ENCODE results near the gene KRT8.

KRT8 gene

DNA sequence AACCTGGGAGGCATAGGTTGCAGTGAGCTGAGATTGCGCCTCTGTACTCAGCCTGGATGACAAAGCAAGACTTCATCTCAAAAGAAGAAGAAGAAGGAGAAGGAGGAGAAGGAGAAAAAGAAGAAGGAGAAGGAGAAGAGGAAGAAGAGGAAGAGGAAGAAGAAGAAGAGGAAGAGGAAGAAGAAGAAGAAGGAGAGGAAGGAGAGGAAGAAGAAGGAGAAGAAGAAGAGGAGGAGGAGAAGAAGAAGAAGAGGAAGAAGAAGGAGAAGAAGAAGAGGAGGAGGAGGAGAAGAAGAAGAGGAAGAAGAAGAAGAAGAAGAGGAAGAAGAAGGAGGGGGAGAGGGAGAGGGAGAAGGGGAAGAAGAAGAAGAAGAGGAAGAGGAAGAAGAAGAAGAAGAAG, 12.9 kb upstream of the KRT8 start:
- H3K4me3 ChIP-seq (ENCODE audit: control insufficient read depth, low read depth, low read length) = no peak overlapping the region
- TF ChIP-seq, protein P1, sequence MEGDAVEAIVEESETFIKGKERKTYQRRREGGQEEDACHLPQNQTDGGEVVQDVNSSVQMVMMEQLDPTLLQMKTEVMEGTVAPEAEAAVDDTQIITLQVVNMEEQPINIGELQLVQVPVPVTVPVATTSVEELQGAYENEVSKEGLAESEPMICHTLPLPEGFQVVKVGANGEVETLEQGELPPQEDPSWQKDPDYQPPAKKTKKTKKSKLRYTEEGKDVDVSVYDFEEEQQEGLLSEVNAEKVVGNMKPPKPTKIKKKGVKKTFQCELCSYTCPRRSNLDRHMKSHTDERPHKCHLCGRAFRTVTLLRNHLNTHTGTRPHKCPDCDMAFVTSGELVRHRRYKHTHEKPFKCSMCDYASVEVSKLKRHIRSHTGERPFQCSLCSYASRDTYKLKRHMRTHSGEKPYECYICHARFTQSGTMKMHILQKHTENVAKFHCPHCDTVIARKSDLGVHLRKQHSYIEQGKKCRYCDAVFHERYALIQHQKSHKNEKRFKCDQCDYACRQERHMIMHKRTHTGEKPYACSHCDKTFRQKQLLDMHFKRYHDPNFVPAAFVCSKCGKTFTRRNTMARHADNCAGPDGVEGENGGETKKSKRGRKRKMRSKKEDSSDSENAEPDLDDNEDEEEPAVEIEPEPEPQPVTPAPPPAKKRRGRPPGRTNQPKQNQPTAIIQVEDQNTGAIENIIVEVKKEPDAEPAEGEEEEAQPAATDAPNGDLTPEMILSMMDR (conservative IDR thresholded peaks at IDR 0.05; ENCODE audit: control insufficient read depth, insufficient read depth, low read depth, low read length) = no peak
- DNase-seq (ENCODE audit: low read depth) = no peak

DNA sequence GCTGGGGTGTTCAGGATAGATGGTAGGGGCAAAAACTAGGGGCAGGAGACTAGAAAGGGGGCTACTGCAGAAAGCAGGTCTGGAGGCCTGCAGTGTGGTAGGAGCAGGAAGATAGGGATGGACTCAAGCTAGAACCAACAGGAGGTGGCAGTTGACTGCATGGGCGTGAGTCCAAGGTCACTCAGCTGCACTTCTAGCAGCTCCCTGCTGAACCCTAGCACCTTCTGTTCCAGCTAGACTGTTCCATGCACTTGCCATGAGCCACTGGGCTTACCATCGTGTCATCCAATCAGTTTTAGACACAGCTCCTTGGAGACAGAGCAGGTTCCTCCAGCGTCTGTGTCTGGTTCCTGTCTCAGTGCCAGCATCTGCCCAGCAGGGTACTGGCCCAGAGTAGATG, 11.3 kb upstream of the KRT8 start:
- no peak overlapping the region for H3K4me3 ChIP-seq (ENCODE audit: control insufficient read depth, low read depth, low read length)
- TF ChIP-seq, protein P1 (conservative IDR thresholded peaks at IDR 0.05; ENCODE audit: control insufficient read depth, insufficient read depth, low read depth, low read length) = no peak
- no peak for DNase-seq (ENCODE audit: low read depth)

DNA sequence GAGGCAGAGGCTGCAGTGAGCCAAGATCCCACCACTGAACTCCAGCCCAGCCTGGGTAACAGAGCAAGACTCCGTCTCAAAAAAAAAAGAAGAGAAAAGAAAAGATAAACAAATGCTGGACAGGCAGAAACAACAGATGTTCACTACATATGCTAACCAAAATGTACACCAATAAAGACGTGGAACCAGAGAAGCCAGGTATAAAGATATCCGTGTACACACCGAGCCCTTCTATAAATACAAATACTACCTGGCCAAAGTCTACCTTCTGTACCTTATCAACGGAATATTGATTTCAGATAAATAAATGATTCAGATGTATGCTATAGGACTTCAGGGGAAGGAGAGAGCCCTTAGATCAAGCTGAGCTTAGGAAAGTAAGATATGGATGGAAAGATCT, 10.8 kb upstream of the KRT8 start:
- no peak for DNase-seq (ENCODE audit: low read depth)
- TF ChIP-seq, protein P1 (conservative IDR thresholded peaks at IDR 0.05; ENCODE audit: control insufficient read depth, insufficient read depth, low read depth, low read length) = no peak
- no peak overlapping the region for H3K4me3 ChIP-seq (ENCODE audit: control insufficient read depth, low read depth, low read length)

DNA sequence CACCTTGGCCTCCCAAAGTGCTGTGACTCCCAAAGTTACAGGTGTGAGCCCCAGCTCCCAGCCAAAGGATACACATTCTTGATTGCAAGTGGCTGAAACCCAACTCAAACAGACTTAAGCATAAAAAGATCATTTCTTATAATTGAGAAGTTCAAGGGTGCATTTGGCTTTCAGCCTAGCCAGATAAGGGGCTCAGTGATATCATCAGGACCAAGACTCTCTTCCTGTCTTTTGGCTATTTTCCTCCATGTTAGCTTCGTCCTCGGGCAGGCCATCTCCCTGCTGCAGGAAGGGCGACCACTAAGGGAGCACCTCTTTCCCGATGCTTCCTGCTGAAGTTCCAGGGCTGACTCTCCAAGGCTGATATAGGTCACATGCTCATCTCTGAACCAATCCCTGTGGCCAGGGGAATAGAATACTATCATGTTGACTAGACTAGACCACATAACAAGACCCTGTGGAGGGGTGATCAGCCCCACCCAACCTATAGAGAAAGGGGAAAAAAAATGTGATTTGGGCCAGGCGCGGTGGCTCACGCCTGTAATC, 9.8 kb upstream of the KRT8 start:
- TF ChIP-seq, protein P1 (conservative IDR thresholded peaks at IDR 0.05; ENCODE audit: control insufficient read depth, insufficient read depth, low read depth, low read length) = no peak
- no peak overlapping the region for H3K4me3 ChIP-seq (ENCODE audit: control insufficient read depth, low read depth, low read length)
- DNase-seq (ENCODE audit: low read depth) = no peak

DNA sequence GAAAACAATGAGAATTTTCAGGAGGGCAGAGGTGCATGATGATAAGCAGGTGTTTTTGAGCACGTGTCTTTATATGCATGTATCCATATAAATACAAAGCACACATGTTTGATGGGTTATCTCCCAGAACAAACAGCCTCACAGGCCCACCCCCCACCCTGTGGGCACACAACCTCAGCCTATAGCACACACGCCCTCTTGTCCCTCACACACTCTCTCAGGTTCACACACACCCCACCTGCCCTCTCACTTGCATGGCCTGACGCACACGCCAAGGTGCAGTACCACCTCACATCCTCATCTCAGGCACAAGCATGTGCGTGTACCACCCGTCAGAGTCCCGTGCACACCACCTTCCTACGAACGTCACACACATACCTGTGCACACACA, 8.6 kb upstream of the KRT8 start:
- H3K4me3 ChIP-seq (ENCODE audit: control insufficient read depth, low read depth, low read length) = no peak overlapping the region
- no peak for DNase-seq (ENCODE audit: low read depth)
- TF ChIP-seq, protein P1 (conservative IDR thresholded peaks at IDR 0.05; ENCODE audit: control insufficient read depth, insufficient read depth, low read depth, low read length) = no peak

DNA sequence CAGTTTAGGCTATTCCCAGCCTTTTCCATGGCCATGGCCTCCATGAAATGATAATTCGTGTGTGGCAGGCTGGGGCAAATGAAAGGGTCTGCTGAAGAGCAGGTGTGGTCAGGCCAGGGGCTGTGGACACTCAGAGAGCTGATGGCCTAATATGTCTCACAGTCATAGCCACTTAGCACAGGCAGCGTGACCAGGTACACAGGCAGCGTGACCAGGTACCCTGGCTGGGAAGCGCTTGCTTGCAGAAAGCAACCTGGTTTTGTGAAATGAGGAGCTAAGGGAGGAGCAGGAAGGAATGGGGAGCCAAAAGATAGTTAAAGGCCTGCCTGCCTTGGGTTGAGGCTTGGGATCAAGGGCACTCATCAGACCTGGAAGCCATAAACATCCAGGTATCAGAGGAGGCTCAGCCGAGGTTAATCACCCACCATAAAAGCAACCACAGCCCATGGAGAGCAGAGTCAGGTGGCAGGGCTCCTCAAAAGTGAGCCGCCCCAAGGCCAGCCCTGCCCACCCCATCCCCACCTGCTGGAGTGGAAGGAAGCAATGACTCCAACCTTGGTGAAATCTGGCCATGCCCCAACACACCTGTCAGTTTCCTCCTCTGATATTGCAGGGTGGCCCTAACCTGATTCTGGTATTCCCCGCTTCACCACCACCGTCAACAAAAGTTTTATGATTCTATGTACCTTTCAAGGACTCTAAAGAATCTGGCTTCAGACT, 8.0 kb upstream of the KRT8 start:
- TF ChIP-seq, protein P1 (conservative IDR thresholded peaks at IDR 0.05; ENCODE audit: control insufficient read depth, insufficient read depth, low read depth, low read length) = no peak
- DNase-seq (ENCODE audit: low read depth) = no peak
- H3K4me3 ChIP-seq (ENCODE audit: control insufficient read depth, low read depth, low read length) = no peak overlapping the region

All from fibroblast of mammary gland (primary cell).